ENCODE measurements around the gene ACER3.
"Not testable (repeated sequence)": the region's sequence is repeated elsewhere in the genome, so short reads cannot be mapped to it uniquely, and the experiment has no call there.

The ACER3 gene

GRCh38 chr11:76872959-76873827, 12.5 kb downstream of the ACER3 start:
- DNase-seq (ENCODE audit: low read depth in 2 of 2, low spot score in 1 of 2): no peak

DNA sequence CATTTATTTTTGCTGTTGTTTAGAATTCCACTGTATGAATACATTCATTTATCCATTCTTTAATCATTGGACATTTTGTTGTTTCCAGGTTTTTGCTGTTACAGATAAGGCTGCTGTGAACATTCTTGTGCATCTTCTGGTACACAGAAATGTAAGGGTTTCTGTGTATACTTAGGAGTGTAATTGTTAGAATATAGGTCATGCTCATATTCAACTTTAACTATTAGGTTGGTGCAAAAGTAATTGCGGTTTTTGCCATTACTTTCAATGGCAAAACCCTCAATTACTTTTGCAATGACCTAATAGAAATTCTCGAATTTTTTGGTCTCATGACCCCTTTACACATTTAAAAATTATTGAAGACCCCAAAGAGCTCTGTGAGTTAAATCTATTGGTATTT, 17.3 kb downstream of the ACER3 start:
- DNase-seq (ENCODE audit: low read depth in 2 of 2, low spot score in 1 of 2): no peak

DNA sequence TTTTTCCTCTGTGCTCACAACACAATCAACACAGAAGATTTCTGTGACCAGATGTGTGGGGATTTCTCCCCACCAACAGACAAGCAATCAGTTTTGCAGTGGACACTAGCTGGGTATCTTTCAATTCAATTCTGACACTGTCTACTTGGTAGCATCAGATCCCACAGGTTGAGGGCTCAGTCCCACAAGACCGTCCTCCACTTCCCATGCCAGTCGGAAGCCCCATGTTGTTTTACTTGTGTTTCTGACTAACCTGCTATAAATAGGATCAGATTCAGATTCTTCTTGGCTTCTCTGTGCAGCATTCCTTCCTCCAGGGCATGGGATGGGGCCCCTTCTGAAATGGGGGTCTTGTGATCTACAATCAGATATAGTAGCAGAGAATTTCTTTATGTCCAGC, 19.6 kb downstream of the ACER3 start:
- no peak for DNase-seq (ENCODE audit: low read depth in 2 of 2, low spot score in 1 of 2)

- DNase-seq (ENCODE audit: low read depth in 2 of 2, low spot score in 1 of 2): no peak
Measured at GRCh38 chr11:76880956-76881355, 20.2 kb downstream of the ACER3 start.

DNA sequence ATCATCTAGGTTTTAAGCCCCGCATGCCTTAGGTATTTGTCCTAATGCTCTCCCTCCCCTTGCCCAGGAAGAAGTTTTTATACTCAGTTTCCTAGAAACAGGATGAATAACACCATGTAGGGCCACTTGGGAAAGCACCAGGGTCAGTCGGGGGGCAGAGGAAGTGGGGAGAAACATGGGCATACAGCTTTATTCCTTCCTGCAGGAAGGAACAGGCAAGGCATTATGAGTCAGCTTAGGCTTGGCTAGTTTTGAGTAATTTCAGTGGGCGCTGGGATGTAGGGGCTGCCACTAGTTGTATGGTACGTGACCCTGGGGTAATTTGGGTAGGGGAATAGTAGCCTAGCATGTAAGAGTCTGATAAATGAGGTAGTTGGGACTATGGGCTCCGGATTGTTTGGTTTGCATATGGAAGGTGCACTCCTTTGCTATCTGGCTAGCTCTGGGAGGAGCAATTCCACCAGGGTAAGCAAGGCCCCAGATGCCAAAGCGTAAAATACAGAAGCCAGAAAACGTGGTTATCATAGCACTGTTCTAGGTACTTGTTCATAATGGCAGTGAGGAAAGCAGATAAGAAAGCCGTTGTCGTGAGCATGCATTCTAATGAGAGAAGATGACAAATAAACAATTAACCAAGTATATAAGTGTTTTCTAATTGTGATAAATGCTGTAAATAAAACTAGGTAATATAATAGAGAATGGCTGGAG, 24.8 kb downstream of the ACER3 start:
- DNase-seq (ENCODE audit: low read depth in 2 of 2, low spot score in 1 of 2): no peak

GRCh38 chr11:76888989-76889388, 28.3 kb downstream of the ACER3 start:
- DNase-seq (ENCODE audit: low read depth in 2 of 2, low spot score in 1 of 2): no peak

DNA sequence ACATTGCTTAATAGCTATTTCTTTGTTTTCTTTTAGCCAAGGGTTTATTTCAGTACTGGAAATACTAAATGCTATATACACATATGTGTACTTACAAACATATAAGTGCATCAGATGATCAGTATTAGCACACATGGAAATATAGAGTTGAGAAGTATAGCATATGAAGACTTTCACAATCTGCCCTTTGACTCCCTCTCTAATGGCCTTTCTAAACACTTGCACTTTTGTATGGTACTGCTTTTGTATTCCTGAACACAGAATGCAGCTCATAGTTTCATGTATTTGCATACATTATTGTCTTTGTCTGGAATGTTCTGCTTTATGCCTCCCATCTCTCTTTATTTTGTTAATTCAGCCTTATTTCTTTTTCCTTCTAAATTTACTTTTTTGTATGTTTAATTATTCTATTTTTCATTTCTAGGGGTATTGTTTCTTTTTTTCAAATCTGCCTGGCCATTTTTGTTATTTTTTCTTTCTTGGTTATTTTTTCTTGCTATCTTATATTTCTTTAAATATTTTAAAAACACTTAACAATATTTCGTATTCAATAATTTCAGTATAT, 28.8 kb downstream of the ACER3 start:
- no peak for DNase-seq (ENCODE audit: low read depth in 2 of 2, low spot score in 1 of 2)

- DNase-seq (ENCODE audit: low read depth in 2 of 2, low spot score in 1 of 2): no peak
Measured at GRCh38 chr11:76890329-76890728, 29.6 kb downstream of the ACER3 start.

DNA sequence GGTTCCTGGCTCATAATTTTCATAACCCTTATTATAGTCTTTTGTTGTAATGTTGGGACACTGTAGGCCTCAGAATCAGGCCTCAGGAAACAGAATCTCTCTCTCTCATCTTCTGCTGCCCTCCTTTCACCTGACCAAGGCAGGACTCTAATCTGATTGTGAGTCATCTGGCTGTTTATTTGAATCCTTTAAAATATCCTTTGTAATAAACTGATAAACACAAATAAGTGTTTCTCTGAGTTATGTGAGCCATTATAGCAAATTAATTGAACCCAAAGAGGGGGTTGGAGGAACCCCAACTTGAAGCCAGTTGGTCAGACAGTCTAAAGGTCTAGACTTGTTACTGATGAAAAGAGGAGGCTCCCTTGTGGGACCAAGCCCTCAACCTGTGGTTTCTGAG, 30.6 kb downstream of the ACER3 start:
- no peak for DNase-seq (ENCODE audit: low read depth in 2 of 2, low spot score in 1 of 2)

DNA sequence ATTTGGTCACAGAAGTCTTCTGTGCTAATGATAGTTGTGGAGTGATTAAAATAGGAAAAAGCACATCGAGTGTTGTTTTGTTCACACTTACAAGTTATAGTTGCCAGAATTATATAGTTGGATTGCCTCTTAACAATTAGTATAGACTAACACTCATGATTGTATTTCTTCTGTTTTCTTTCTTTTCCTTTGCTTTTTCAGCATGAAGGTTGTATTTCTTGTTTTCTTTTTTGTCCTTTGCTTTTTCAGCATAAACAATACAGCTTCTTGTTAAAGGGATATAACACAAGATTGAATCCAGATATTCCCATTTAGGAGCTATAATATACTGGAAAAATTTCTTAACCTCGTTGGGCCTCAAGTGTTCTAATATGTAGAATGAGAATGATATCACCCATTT, 31.1 kb downstream of the ACER3 start:
- no peak for DNase-seq (ENCODE audit: low read depth in 2 of 2, low spot score in 1 of 2)

DNA sequence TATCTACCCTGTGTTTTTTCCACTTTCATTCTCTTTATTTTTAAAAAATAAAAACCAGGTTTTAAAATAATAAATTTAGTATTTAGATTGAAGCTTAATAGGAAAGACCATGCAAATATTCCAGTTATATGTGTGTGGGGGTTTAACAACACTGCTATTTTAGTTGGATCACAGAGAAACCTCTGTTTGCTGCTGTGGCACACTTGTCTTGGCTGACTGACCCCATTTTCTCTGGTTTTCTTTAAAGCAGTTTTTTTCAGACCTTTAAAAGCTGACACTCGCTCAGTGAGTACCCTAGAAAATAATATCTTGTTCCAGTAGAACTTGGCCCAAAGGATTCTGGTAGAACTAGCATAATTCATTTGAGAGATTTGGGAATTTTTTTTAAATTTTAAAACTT, 31.6 kb downstream of the ACER3 start:
- no peak for DNase-seq (ENCODE audit: low read depth in 2 of 2, low spot score in 1 of 2)

GRCh38 chr11:76897233-76897632, 36.5 kb downstream of the ACER3 start:
- no peak for DNase-seq (ENCODE audit: low read depth in 2 of 2, low spot score in 1 of 2)

- no peak for DNase-seq (ENCODE audit: low read depth in 2 of 2, low spot score in 1 of 2)
Measured at GRCh38 chr11:76901144-76901543, 40.4 kb downstream of the ACER3 start.

DNA sequence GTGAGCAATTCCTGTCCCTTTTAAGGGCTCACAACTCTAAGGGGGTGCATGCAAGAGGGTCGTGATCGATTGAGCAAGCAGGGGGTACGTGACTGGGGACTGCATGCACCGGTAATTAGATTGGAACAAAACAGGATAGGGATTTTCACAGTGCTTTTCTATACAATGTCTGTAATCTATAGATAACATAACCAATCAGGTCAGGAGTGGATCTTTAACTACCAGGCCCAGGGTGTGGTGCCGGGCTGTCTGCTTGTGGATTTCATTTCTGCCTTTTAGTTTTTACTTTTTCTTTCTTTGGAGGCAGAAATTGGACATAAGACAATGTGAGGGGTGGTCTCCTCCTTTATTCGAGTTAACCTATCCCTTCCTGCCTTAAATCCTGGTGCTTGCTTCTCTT, 40.9 kb downstream of the ACER3 start:
- not testable (repeated sequence) for DNase-seq (ENCODE audit: low read depth in 2 of 2, low spot score in 1 of 2)

- DNase-seq (ENCODE audit: low read depth in 2 of 2, low spot score in 1 of 2): no peak
Measured at GRCh38 chr11:76902121-76903014, 41.6 kb downstream of the ACER3 start.

DNA sequence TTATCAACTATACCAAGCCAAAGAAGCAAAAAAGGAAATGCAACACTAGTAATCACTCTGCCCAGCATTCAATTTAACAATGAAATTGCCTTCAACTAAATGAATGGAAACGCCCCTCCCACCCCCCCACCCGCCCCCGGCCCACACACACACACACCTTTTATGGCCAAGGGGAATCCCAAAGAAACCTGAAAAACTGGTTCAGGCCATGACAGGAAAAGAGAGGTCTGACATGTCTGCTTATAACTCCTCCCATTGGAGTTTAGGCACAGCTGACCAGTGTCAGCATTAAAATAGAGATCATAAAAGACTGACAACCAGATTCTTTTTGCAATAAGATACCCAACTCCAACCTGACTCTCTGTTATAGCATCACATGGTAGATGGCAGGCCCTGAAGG, 42.6 kb downstream of the ACER3 start:
- no peak for DNase-seq (ENCODE audit: low read depth in 2 of 2, low spot score in 1 of 2)

DNA sequence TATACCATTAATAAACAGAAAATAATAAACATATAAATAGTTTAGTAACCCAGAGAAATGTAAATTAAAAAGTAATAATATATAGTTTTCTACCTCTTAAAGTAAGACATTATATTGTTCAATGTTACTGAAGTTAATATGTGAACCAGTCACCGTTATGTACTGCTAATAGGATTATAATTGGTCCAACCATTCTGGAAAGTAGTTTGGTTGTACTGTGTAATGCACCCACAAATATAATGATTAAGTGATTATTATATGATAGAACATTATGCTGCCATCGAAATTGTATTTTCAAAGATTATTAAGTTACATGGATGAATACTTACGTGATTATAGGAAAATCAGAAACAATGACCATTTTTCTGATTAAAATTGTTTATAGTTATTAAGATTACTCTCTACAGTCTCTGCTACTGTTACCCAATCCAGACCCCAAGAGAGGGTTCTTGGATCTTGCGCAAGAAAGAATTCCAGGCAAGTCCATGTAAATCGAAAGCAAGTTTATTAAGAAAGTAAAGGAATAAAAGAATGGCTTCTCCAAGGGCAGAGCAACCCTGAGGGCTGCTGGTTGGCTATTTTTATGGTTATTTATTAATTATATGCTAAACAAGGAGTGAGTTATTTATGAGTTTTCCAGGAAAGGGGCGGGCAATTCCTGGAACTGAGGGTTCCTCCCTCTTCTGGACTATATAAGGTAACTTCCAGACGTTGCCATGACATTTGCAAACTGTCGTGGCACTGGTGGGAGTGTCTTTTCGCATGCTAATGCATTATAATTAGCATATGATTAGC, 50.1 kb downstream of the ACER3 start:
- no peak for DNase-seq (ENCODE audit: low read depth in 2 of 2, low spot score in 1 of 2)

DNA sequence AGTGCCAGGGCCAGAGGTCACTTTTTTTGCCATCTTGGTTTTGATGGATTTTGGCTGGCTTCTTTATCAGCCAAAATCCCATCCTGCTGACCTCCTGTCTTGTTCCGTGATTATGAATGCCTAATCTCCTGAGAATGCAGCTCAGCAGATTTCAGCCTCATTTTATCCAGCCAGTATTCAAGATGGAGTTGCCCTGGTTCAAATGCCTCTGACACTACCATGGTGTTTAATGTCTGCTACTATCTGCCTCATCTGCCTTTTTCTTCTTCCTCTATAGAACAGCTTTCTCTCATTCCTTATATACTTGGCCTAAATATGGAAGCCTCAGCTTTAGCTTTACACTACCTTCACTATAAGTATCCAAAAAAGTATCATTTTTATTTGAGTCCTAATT, 50.7 kb downstream of the ACER3 start:
- no peak for DNase-seq (ENCODE audit: low read depth in 2 of 2, low spot score in 1 of 2)

DNA sequence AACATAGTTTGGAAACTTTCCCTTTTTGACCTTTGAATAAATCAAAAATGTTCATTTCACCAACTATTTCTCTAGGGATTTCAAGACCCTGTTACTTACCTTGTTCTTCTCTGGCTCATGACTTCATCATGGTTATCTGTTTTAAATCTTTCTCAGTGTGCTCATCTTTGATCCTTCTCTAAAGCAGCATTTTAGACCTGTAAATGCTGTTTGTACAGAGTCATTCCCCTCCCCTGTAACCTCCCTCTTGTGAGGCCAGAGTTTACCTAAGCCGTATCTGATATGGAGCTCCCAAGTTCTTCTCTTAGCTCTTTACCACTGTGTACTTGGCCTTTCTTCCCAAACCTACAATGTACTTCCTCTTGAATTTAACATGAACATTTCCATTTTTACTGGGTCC, 56.0 kb downstream of the ACER3 start:
- DNase-seq (ENCODE audit: low read depth in 2 of 2, low spot score in 1 of 2): no peak

DNA sequence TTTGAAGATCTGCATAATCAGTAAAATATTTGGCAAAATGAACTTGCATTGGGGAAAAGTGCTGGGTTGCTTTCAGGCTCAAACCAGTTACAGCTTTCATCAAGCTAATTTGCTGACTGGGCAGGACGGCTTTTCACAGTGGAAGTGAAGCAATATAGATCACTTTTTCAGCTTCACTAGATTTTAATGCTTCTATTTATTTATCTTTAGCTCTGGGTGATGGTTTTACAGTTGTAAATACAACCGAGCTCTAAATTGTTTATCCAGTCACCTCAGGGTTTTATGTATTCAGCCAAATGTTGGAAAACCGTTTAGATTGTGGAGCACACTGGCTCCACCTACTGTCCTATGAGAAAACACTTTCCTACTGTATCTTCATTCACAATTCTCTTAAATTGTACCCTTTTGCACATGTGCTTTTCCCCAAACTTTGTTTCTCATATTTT, 58.2 kb downstream of the ACER3 start:
- DNase-seq (ENCODE audit: low read depth in 2 of 2, low spot score in 1 of 2): no peak
